Stimulated activated CD4-positive, alpha-beta T cell treated with anti-CD3 and anti-CD28 coated beads, Interleukin-12 subunit alpha, Interleukin-12 subunit beta, amount 100 ng/mL, for 4 hours (primary cell): ENCODE data around the gene VPS13C.
"Not testable (repeated sequence)": the region's sequence is repeated elsewhere in the genome, so short reads cannot be mapped to it uniquely, and the experiment has no call there.

Experiments
- DNase-seq: peaks from one replicate; pipeline ENCODE4 v3.0.0-alpha.2; 2020

Gene VPS13C

GRCh38 chr15:62046078-62046743, 14.0 kb downstream of the VPS13C start:
- DNase-seq: no peak

DNA sequence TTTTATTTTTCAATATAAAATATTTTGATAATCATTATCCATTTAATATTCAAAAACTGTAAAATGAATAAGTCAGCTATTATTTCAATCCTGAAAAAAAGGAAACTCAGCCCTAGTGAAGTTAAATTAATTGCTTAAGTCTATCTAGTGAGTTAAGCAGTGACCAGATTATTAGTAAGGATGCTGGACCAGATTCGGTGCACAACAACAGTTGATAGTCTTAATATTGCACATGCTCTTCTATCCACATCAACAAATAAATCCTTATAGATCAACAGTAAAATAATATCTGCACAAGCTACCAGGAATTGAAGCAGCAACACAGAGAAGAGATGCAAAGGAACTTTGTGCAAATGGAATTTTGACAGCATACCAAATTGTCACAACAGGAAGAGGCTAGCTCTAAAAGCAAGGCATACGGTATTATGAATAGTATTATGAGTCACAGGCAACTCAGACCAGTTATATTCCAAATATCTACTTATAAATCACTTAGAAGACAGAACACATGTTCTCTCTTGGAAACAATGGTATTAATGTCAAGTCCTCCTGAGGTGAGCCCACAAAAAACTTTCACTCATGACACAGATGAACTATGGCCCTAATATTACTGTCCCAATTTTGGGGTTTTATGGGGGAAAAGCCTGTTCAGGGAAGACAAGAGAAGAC, 24.9 kb downstream of the VPS13C start:
- DNase-seq: no peak

- no peak for DNase-seq
These were observed 32.3 kb downstream of the VPS13C start for GRCh38 chr15:62027916-62028315.

GRCh38 chr15:62027263-62027565, 33.0 kb downstream of the VPS13C start:
- DNase-seq: no peak

- no peak for DNase-seq
These were observed 33.6 kb downstream of the VPS13C start for GRCh38 chr15:62026487-62027262.

DNA sequence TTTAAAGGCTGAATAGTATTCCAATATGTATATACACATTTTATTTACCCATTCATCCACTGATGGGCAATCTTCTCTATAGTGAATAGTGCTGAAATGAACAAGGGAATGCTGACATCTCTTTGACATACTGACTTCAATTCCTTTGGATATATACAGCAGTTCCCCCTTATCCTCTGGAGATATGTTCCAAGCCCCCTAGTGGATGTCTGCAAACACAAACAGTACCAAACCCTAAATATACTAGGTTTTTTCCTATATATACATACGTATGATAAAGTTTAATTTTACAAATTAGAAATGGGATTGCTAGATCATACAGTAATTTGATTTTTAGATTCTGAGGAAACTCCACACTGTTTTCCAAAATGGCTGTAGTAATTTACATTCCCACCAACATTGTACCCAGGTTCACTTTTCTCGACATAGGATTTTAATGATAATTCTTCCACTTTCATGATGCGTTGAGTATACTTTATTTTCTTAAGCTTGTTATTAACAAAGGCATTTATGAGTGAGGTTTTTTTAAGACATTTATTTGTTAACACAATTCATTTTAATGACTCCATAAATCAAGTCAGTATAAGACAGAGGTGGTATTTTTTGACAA, 38.2 kb downstream of the VPS13C start:
- DNase-seq: no peak

DNA sequence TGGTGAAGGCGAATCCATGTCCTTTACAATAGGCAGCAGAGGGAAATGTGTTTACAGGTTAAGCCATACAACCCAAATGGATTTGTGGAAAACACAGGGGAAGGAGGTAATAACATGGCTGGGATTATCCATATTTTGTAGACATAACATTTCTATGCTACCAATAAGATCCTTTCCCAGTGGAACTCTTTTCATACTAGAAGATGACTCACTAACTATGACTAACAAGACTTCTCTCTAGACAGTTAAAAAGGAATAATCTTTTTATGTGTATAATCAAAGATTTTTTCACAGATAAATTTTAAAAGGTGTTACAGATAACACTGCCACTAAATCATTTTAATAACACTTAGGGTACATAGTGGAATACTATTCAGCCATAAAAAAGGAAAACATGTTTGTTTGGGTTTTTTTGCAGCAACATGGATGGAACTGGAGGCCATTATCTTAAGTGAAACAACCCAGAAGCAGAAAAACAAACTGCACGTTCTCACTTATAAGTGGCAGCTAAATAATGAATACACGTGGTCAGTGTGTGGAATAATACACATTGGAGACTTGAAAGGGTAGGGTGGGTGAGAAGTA, 39.6 kb downstream of the VPS13C start:
- no peak for DNase-seq

DNA sequence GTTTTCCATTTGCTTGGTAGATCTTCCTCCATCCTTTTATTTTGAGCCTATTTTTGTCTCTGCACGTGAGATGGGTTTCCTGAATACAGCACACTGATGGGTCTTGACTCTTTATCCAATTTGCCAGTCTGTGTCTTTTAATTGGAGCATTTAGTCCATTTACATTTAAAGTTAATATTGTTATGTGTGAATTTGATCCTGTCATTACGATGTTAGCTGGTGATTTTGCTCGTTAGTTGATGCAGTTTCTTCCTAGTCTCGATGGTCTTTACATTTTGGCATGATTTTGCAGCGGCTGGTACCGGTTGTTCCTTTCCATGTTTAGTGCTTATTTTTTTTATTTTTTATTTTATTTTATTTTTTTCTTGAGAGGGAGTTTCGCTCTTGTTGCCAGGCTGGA, 54.9 kb downstream of the VPS13C start:
- not testable (repeated sequence) for DNase-seq

GRCh38 chr15:61997786-61998185, 62.5 kb downstream of the VPS13C start:
- DNase-seq: no peak

DNA sequence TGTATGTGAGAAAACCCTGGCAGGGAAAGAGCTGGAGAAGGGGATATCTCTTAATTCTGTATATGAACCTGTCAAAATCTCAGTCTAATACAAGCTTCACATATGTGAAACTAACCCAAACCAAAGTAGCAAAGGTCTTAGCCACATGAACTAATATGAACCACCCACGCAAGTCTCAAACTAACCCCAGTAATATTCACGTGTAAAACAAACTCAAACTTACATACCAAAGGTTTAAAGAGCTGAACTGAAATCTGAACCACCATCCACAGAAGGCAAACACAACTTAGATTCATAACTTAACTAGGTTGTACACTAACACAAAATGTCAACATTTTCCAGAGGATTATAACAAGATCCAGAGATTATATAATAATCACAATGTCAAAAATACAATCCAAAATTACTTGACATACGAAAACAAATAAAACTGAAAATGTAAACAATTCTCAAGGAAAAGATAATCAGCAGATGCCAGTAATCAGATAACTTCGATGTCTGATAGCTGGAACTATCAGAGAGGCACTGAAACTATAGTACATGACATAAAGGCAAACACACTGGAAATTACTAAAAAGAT, 64.1 kb downstream of the VPS13C start:
- no peak for DNase-seq

GRCh38 chr15:61994216-61994615, 66.0 kb downstream of the VPS13C start:
- DNase-seq: no peak

DNA sequence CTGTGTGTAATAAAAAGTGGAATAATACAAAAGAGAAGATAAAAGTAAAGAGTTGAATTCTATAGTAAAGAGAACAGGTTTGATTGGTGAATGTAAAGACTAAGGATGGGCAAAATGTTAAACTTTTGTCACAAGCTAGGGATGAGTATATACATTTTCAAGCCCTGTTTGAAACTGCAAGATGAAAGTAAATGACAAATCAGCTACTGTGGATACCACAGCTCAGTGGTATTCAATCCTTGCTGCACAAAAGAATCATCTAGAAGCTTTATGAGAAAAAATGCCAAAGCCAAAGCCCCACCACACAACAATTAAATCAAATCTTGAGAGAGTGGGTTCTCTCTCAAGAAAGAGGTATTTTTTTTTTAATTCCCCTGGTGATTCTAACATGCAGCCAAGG, 67.7 kb downstream of the VPS13C start:
- DNase-seq: no peak

GRCh38 chr15:61989667-61990066, 70.6 kb downstream of the VPS13C start:
- no peak for DNase-seq

DNA sequence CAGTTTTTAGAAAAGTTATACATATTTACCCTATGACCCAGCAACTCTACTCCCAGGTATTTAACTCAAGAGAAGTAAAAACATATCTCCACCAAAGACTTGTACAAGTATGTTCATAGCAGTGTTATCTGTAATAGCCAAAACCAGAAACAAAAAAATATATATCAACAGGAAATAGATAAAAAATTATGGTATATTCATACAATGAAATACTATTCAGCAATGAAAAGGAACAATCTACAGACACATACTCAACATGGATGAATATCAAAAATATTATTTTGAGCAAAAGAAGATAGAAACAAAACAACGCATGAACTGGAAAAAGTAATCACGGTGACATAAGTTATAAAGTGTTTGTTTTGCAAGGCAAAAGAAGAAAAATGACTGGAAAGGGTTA, 72.4 kb downstream of the VPS13C start:
- no peak for DNase-seq

GRCh38 chr15:61983081-61983480, 77.2 kb downstream of the VPS13C start:
- no peak for DNase-seq

DNA sequence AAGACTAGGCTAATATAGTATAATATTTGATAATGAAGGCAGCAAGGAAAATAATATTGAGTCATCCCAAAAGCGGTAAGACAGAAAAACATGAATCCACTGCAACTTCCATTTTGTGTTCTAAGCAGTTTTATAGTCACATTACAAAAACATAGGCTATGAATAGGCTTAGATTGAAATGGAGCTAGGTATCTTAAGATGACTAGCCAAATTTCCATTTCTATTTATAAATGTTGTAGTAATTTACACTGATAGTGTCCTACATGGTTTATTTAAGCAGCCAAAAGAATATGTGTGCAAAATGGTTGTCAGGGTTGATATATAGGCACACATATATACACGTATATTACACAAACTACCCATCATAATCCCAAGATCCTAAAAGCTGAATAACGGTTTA, 82.0 kb downstream of the VPS13C start:
- DNase-seq: no peak

DNA sequence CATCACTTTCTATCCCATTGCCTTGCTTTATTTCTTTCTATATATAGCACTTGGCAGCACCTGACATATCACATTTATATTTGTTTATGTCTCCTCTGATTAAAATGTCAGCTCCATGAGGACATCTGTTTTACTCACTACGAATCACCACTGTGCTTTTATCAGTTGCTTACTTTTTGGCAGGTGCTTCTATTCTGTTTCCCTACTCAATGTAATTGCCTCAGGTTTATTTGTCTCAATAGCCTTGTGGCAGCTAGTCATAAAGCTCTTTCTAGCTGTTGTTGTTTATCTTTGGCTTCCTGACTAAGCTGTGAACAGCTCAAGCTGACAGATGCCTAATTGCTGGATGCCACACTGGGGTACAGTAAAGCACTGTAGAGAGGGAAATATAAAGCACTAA, 85.5 kb downstream of the VPS13C start:
- no peak for DNase-seq

- no peak for DNase-seq
These were observed 86.1 kb downstream of the VPS13C start for GRCh38 chr15:61974118-61974517.

DNA sequence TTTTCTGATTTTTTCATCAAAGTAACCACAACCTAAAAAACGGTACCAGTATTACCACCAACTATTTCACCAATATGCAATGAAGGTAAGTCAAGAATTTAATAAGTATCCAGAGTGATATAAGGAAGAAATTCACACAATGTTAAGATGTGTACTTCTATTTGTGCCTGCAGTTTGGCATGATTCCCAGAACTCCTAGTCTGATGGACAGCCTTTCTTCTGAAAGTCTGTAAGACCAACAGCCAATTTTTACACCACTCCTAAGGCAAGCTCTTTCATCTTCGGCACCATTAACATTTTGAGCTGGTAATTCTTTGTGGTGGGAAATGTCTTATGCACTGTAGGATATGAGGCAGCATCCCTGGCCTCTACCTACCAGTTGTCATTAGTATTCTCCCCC, 108.3 kb downstream of the VPS13C start:
- DNase-seq: no peak

DNA sequence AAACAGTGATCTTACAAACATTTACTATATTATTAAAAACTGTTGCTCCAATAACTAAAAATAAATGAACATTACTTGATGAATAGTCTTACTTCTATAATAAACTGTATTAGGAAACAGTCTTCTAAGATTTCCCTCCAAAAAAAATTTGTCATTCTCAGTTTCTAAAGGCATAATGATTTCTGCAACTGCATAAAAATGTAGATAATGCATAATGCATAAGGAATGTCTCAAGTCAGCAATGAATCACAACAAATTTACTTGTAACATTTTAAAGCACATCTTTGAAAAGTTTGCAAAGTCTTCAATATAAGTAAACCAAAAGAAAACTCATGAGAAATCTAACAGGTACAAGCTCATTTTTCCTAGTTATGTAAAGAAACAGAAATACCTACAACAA, 113.5 kb downstream of the VPS13C start:
- DNase-seq: no peak

DNA sequence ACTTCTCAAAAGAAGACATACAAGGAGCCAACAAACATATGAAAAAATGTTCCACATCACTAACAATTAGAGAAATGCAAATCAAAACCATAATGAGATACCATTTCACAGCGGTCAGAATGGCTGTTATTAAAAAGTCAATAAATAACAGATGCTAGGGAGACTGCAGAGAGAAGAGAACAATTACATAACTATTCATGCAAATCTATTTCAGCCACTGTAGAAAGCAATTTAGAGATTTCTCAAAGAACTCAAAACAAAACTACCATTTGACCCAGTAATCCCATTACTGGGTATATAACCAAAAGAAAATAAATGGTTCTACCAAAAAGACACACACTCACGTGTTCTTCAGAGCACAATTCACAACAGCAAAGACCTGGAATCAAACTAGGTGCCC, 116.3 kb downstream of the VPS13C start:
- DNase-seq: no peak

GRCh38 chr15:61938249-61938648, 122.0 kb downstream of the VPS13C start:
- DNase-seq: no peak

DNA sequence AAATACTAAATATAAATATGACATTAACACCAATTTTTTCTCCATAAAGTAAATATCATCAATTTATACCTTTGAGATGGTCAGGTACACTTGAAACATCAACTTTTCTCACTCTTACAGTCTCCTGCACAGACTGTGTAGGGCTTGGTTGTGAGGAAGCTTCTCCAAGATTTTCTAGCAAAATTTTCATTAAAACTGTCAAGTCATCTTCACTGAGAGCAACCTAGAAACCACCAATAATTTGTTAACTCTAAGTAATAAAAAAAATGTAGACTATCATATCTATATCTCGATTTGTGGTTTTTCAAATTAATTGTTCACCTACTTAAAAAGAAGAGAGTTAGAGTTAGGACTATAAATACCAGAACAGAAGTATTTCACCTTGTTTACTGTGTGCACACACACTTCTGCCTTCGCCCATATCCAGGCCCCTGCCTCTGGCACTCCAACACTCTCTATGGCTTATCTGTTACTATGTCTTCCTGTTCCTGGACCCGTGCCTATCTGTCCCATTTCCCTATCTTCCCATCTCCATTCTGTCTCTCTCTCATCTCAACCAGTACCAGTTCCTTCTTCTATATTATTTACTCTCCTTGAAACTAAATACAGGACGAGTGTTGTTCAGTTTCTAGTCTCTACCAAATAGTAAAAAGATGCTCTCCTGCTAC, 123.6 kb downstream of the VPS13C start:
- DNase-seq: no peak
